A549 (cell line): ENCODE results near the gene LYL1. TPM values are rescaled to one million over a fixed set of nuclear protein-coding genes. Genes with fewer than 3 reads are reported as not detected.

Experiments used
- ATAC-seq, 2 experiments: fragments of 200-7000 bp in 1 of 2; fragments of >200 bp in 1 of 2; cut with Nextera tagmentation in 1 of 2; cut with Tn5 transposase in 1 of 2; 3 replicates each; pipeline versions ENCODE4 v1.8.0 to v1.9.1; 2018 to 2020; ENCODE audit warnings: mild to moderate bottlenecking in 1 of 2, moderate library complexity in 1 of 2
- CTCF ChIA-PET: fragments of 300-600 bp; sonication (Branson Sonifier 250); formaldehyde crosslinking; extraction: SDS; loops from one replicate; lab custom pipeline; 2021; ENCODE audit warnings: antibody characterized with exemption, inconsistent platforms; lab: Yijun Ruan, JAX
- POLR2A ChIA-PET: fragments of 350-600 bp; formaldehyde crosslinking; extraction: SDS; loops from one replicate; lab custom pipeline; 2021; ENCODE audit warnings: antibody characterized with exemption, inconsistent platforms; lab: Yijun Ruan, JAX
- DNase-seq, 2 experiments: peaks; one replicate each; pipeline versions ENCODE4 v3.0.0 to v3.0.0-alpha.2; 2011 to 2016; ENCODE audit warnings: low read depth in 1 of 2, low spot score in 1 of 2
- FAIRE-seq: peaks from 2 replicates; lab custom pipeline; 2011; peaks lifted over from hg19 to GRCh38; lab: Jason Lieb, UNC
- H3K27ac ChIP-seq, 2 experiments: fragments of >200 bp; sonication (Bioruptor Twin); formaldehyde crosslinking; 3 replicates each; pipeline ENCODE4 v1.5.1; 2016 to 2017
- H3K4me1 ChIP-seq: fragments of >200 bp; sonication (Bioruptor Twin); formaldehyde crosslinking; 3 replicates; pipeline ENCODE4 v1.6.1; 2016
- H3K4me2 ChIP-seq: fragments of >200 bp; sonication (Bioruptor Twin); formaldehyde crosslinking; 3 replicates; pipeline ENCODE4 v1.6.1; 2016
- H3K4me3 ChIP-seq: fragments of >200 bp; sonication (Bioruptor Twin); formaldehyde crosslinking; 3 replicates; pipeline ENCODE4 v1.5.1; 2016
- H3K9me3 ChIP-seq: fragments of >200 bp; sonication (Bioruptor Twin); formaldehyde crosslinking; 3 replicates; pipeline ENCODE4 v1.6.1; 2016
- ATOH8 ChIP-seq: fragments of 250-450 bp; sonication (Bioruptor Pico); IDR thresholded peaks from 2 replicates; pipeline ENCODE4 v1.5.0; 2020; ENCODE audit warnings: low read depth, mild to moderate bottlenecking, moderate library complexity
- BHLHE40 ChIP-seq: IDR thresholded peaks from 2 replicates; pipeline ENCODE4 v1.6.1; 2012; ENCODE audit warnings: low read depth, low read length, inconsistent platforms
- CBX2 ChIP-seq: fragments of 200-600 bp; sonication (generic); IDR thresholded peaks from 2 replicates; pipeline ENCODE4 v1.6.1; 2016; ENCODE audit warnings: low read depth, mild to moderate bottlenecking, borderline replicate concordance
- E2F6 ChIP-seq: IDR thresholded peaks from 2 replicates; pipeline ENCODE4 v1.6.1; 2012; ENCODE audit warnings: low read depth, borderline replicate concordance
- EHF ChIP-seq: fragments of 250-450 bp; sonication (Bioruptor Pico); IDR thresholded peaks from 2 replicates; pipeline ENCODE4 v1.5.0; 2020; ENCODE audit warnings: mild to moderate bottlenecking
- EHMT2 ChIP-seq: fragments of 200-600 bp; sonication (generic); IDR thresholded peaks from 2 replicates; pipeline ENCODE4 v1.6.1; 2016; ENCODE audit warnings: antibody characterized with exemption, low read depth, mild to moderate bottlenecking, moderate library complexity
- FOSL2 ChIP-seq, 2 experiments: fragments of 450-650 bp in 1 of 2; fragments of >200 bp in 1 of 2; sonication (Bioruptor Twin) in 1 of 2; formaldehyde crosslinking; IDR thresholded peaks; 2 replicates each; pipeline versions ENCODE4 v1.5.0 to v1.6.1; 2016 to 2020; ENCODE audit warnings: mild to moderate bottlenecking in 1 of 2, moderate library complexity in 1 of 2
- HEYL ChIP-seq: fragments of 250-450 bp; sonication (Bioruptor Pico); IDR thresholded peaks from 2 replicates; pipeline ENCODE4 v1.8.0; 2021; ENCODE audit warnings: mild to moderate bottlenecking, moderate library complexity
- HOXB5 ChIP-seq: fragments of 250-450 bp; sonication (Bioruptor Pico); IDR thresholded peaks from 2 replicates; pipeline ENCODE4 v1.5.0; 2020; ENCODE audit warnings: mild to moderate bottlenecking, moderate library complexity
- KDM5A ChIP-seq: fragments of 200-600 bp; sonication (generic); IDR thresholded peaks from 2 replicates; pipeline ENCODE4 v1.6.1; 2016; ENCODE audit warnings: antibody characterized with exemption, mild to moderate bottlenecking
- MYC ChIP-seq: IDR thresholded peaks from 2 replicates; pipeline ENCODE4 v1.6.1; 2012; ENCODE audit warnings: mild to moderate bottlenecking, inconsistent platforms, low read length, improper control_type of control experiment, borderline replicate concordance
- NR3C1 ChIP-seq: fragments of >200 bp; sonication (Bioruptor Twin); formaldehyde crosslinking; IDR thresholded peaks from 3 replicates; pipeline ENCODE4 v1.6.1; 2017
- PHF8 ChIP-seq: fragments of 200-600 bp; sonication (generic); IDR thresholded peaks from 2 replicates; pipeline ENCODE4 v1.6.1; 2016; ENCODE audit warnings: low read depth, mild to moderate bottlenecking, antibody characterized with exemption, moderate library complexity, borderline replicate concordance
- RCOR1 ChIP-seq: fragments of 150-350 bp; IDR thresholded peaks from 2 replicates; pipeline ENCODE4 v1.6.1; 2014; ENCODE audit warnings: antibody characterized with exemption, low read length, low read depth
- REST ChIP-seq: fragments of 200-600 bp; sonication (generic); IDR thresholded peaks from 2 replicates; pipeline ENCODE4 v1.6.1; 2016; ENCODE audit warnings: antibody characterized with exemption, mild to moderate bottlenecking, moderate library complexity
- SMC3 ChIP-seq: fragments of >200 bp; sonication (Bioruptor Twin); formaldehyde crosslinking; IDR thresholded peaks from 3 replicates; pipeline ENCODE4 v1.6.1; 2018; ENCODE audit warnings: inconsistent platforms
- TFCP2L1 ChIP-seq: fragments of 250-450 bp; sonication (Bioruptor Pico); IDR thresholded peaks from 2 replicates; pipeline ENCODE4 v1.5.0; 2021; ENCODE audit warnings: mild to moderate bottlenecking
- USF2 ChIP-seq: fragments of 450-650 bp; IDR thresholded peaks from 2 replicates; pipeline ENCODE4 v1.6.1; 2014; ENCODE audit warnings: antibody characterized with exemption
- ZC3H11A ChIP-seq: fragments of 450-650 bp; IDR thresholded peaks from 2 replicates; pipeline ENCODE4 v1.6.1; 2014; ENCODE audit warnings: antibody characterized with exemption, mild to moderate bottlenecking
- ZFP36 ChIP-seq: fragments of 450-650 bp; IDR thresholded peaks from 2 replicates; pipeline ENCODE4 v1.6.1; 2014; ENCODE audit warnings: borderline replicate concordance; ENCODE audit not compliant: partially characterized antibody
- ZNF302 ChIP-seq: fragments of 250-450 bp; sonication (Bioruptor Pico); IDR thresholded peaks from 2 replicates; pipeline ENCODE4 v1.9.0; 2021; ENCODE audit warnings: inconsistent platforms, mild to moderate bottlenecking, moderate library complexity
- WGBS: methylation state at CpG from one replicate; pipeline ENCODE4 v1.1.6; 2017; ENCODE audit errors: missing lambda C conversion rate; 5-methylcytosine and 5-hydroxymethylcytosine counted together
- polyA plus RNA-seq, 4 experiments: library from polyadenylated mRNA; depleted of rRNA in 3 of 4; stranded (reverse); fragments of >200 nt; fragmentation: RNase III in 1 of 4; extraction: RNeasy Plus Mini Kit Qiagen cat#74134 plus additional on column Dnase treatment in 1 of 4; gene quantifications; 2 replicates in 3 of 4; 3 replicates in 1 of 4; pipeline ENCODE4 v1.2.3, GENCODE V29; 2011 to 2017

The LYL1 gene
- polyA plus RNA-seq, 2 of the 4 experiments (the other 2 are of a cell fraction) = 0.26 to 0.39 TPM

GRCh38 chr19:13068085-13068846, 34.4 kb downstream of the LYL1 start (continued):
- TF ChIP-seq ZNF302 (CRISPR knock-in tag) (no peak), PHF8 (no peak)

GRCh38 chr19:13066933-13067807, 35.5 kb downstream of the LYL1 start:
- ATAC-seq = no peak
- no peak for FAIRE-seq
- DNase-seq = no peak

GRCh38 chr19:13066226-13066625, 36.4 kb downstream of the LYL1 start:
- H3K27ac ChIP-seq = no peak overlapping the region

More at GRCh38 chr19:13066933-13067807, 35.5 kb downstream of the LYL1 start:
- ChIA-PET CTCF (interaction anchor here (1.7 to 9.6 kb wide), 6 partner anchors 10 to 102 kb away, joined by 6 to 127 read pairs (median 12); no protein-coding TSS in a partner anchor), POLR2A (no interaction called here)
- H3K4me3 ChIP-seq = no peak overlapping the region
- TF ChIP-seq E2F6 = no peak
- no peak for TF ChIP-seq ATOH8 (CRISPR knock-in tag)
- no peak for TF ChIP-seq MYC
- TF ChIP-seq EHF (CRISPR knock-in tag) = no peak
- TF ChIP-seq, all 56 proteins: peak for 0
- no peak overlapping the region for H3K4me2 ChIP-seq
- WGBS = 71% methylated on average over 12 of the region's 17 CpGs
- no peak overlapping the region for H3K27ac ChIP-seq
- H3K9me3 ChIP-seq = no peaks in the 10 kb centered on the region
- H3K4me1 ChIP-seq = no peaks in the 10 kb centered on the region

More at GRCh38 chr19:13066226-13066625, 36.4 kb downstream of the LYL1 start:
- no peak for ATAC-seq
- ChIA-PET CTCF (interaction anchor here (0.9 to 9.6 kb wide), 4 partner anchors 28 to 101 kb away, joined by 4 to 127 read pairs (median 6); no protein-coding TSS in a partner anchor), POLR2A (no interaction called here)
- H3K4me1 ChIP-seq = 0 out of 3 replicates have a peak, but pooled peaks cover 3% of the 10 kb centered on the region
- WGBS = 100% methylated on average over 3 of the region's 5 CpGs
- TF ChIP-seq HOXB5 (no peak), RCOR1 (no peak), EHMT2 (no peak), TFCP2L1 (CRISPR knock-in tag) (no peak), REST (no peak), ZFP36 (no peak), SMC3 (no peak), EHF (CRISPR knock-in tag) (no peak), FOSL2 (IDR thresholded peaks at IDR 0.05) (no peak), FOSL2 (CRISPR knock-in tag; IDR thresholded peaks at IDR 0.05) (no peak), BHLHE40 (no peak), NR3C1 (no peak), CBX2 (no peak), KDM5A (no peak), HEYL (no peak), ZC3H11A (no peak), ATOH8 (CRISPR knock-in tag) (no peak), USF2 (no peak)
- no peak overlapping the region for H3K4me3 ChIP-seq
- DNase-seq = no peak
- no peak overlapping the region for H3K4me2 ChIP-seq
- FAIRE-seq = no peak
- H3K9me3 ChIP-seq = no peaks in the 10 kb centered on the region
